Osteoblast (primary cell): ENCODE results near the gene NUP42. TPM values are rescaled to one million over a fixed set of nuclear protein-coding genes. Genes with fewer than 3 reads are reported as not detected.

Experiments used
- DNase-seq: peaks from one replicate; pipeline ENCODE4 v3.0.0; 2011; ENCODE audit warnings: low spot score, mixed read lengths; ENCODE audit not compliant: insufficient read length; ENCODE audit errors: missing footprints
- H2AFZ ChIP-seq: 2 replicates; pipeline ENCODE4 v1.6.0; 2011; ENCODE audit warnings: mild to moderate bottlenecking, low read length
- H3K27ac ChIP-seq: 2 replicates; pipeline ENCODE4 v1.5.1; 2011; ENCODE audit warnings: mild to moderate bottlenecking, low read depth, low read length, moderate library complexity
- H3K27me3 ChIP-seq: 2 replicates; pipeline ENCODE4 v1.6.0; 2012; ENCODE audit warnings: mild to moderate bottlenecking, control low read depth, inconsistent platforms, low read length, moderate library complexity; ENCODE audit not compliant: insufficient read depth
- H3K36me3 ChIP-seq: 2 replicates; pipeline ENCODE4 v1.5.1; 2011; ENCODE audit warnings: mild to moderate bottlenecking, low read length, control low read depth, moderate library complexity; ENCODE audit not compliant: insufficient read depth
- H3K4me1 ChIP-seq: 2 replicates; pipeline ENCODE4 v1.5.1; 2011; ENCODE audit warnings: mild to moderate bottlenecking, low read length, control low read depth, moderate library complexity; ENCODE audit not compliant: insufficient read depth
- H3K4me2 ChIP-seq: 2 replicates; pipeline ENCODE4 v1.6.0; 2011; ENCODE audit warnings: mild to moderate bottlenecking, low read length; ENCODE audit not compliant: insufficient read depth
- H3K4me3 ChIP-seq: fragments of 200-600 bp; sonication (generic); 3 replicates; pipeline ENCODE4 v1.5.1; 2012; ENCODE audit warnings: mild to moderate bottlenecking, low read length, inconsistent platforms; ENCODE audit not compliant: insufficient read depth
- H3K79me2 ChIP-seq: 2 replicates; pipeline ENCODE4 v1.6.0; 2012; ENCODE audit warnings: mild to moderate bottlenecking, low read length, control low read depth, inconsistent platforms; ENCODE audit not compliant: insufficient read depth
- H3K9me3 ChIP-seq: 2 replicates; pipeline ENCODE4 v1.5.1; 2011; ENCODE audit warnings: low read depth, low read length, control low read depth
- H4K20me1 ChIP-seq: 2 replicates; pipeline ENCODE4 v1.6.0; 2012; ENCODE audit warnings: mild to moderate bottlenecking, low read length, control low read depth; ENCODE audit not compliant: insufficient read depth
- CTCF ChIP-seq: IDR thresholded peaks from 2 replicates; pipeline ENCODE4 v1.5.1; 2011; ENCODE audit warnings: mild to moderate bottlenecking, low read depth, low read length, moderate library complexity; ENCODE audit errors: extremely low read depth
- total RNA-seq: library from RNA; depleted of rRNA; stranded (reverse); fragments of >200 nt; gene quantifications from 2 replicates; pipeline ENCODE4 v1.2.3, GENCODE V29; 2012

Gene NUP42
- total RNA-seq, 1 donor, result 22.4 TPM

- peaks cover 3% of the 10 kb centered on the region for H3K36me3 ChIP-seq
- no peak for DNase-seq
- TF ChIP-seq CTCF, result no peak
- no peaks in the 10 kb centered on the region for H4K20me1 ChIP-seq
- H3K4me3 ChIP-seq, result no peak overlapping the region
- H3K4me1 ChIP-seq, result no peaks in the 10 kb centered on the region
- H2AFZ ChIP-seq, result no peak overlapping the region
- H3K27me3 ChIP-seq, result no peaks in the 10 kb centered on the region
- H3K79me2 ChIP-seq, result no peaks in the 10 kb centered on the region
- no peak overlapping the region for H3K27ac ChIP-seq
- no peaks in the 10 kb centered on the region for H3K9me3 ChIP-seq
- H3K4me2 ChIP-seq, result no peak overlapping the region
These were observed 26.0 kb downstream of the NUP42 start for GRCh38 chr7:23207884-23208283.

GRCh38 chr7:23208316-23208715, 26.5 kb downstream of the NUP42 start:
- Histone ChIP-seq H3K4me3 (no peak overlapping the region), H4K20me1 (no peaks in the 10 kb centered on the region), H3K4me1 (no peaks in the 10 kb centered on the region), H3K27ac (no peak overlapping the region), H3K9me3 (no peaks in the 10 kb centered on the region), H3K27me3 (no peaks in the 10 kb centered on the region), H3K36me3 (no peaks in the 10 kb centered on the region), H3K79me2 (no peaks in the 10 kb centered on the region), H3K4me2 (no peak overlapping the region), H2AFZ (no peak overlapping the region)
- DNase-seq, result no peak
- no peak for TF ChIP-seq CTCF

DNA sequence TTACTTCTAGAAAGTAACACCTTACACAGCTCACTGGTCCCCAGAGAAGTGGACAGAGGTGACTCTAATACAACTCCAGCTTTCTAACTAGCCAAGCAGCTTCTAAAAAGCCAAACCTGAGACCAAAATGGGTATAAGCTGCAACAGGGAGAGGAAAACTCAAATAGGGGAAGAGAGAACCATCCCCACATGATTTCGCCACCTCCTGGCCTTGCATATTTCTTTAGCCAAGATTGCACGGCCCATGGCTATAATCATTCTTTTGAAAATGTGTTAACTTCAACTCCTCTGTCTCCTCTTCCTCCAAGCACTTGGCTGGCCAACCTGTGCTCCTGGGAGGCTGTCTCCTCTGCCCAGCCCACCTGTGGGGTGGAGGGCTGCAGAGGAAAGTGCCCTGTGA, 28.7 kb downstream of the NUP42 start:
- Histone ChIP-seq H3K9me3 (no peaks in the 10 kb centered on the region), H3K4me1 (no peaks in the 10 kb centered on the region), H3K4me2 (no peak overlapping the region), H3K27me3 (no peaks in the 10 kb centered on the region), H3K4me3 (no peak overlapping the region), H4K20me1 (no peaks in the 10 kb centered on the region), H2AFZ (no peak overlapping the region), H3K27ac (no peak overlapping the region), H3K36me3 (no peaks in the 10 kb centered on the region), H3K79me2 (no peaks in the 10 kb centered on the region)
- no peak for DNase-seq
- TF ChIP-seq CTCF, result no peak

GRCh38 chr7:23211589-23211988, 29.7 kb downstream of the NUP42 start:
- H3K4me1 ChIP-seq, result no peaks in the 10 kb centered on the region
- no peak for TF ChIP-seq CTCF
- H3K4me3 ChIP-seq, result no peak overlapping the region
- H3K36me3 ChIP-seq, result no peaks in the 10 kb centered on the region
- no peak overlapping the region for H2AFZ ChIP-seq
- no peaks in the 10 kb centered on the region for H3K27me3 ChIP-seq
- H3K4me2 ChIP-seq, result no peak overlapping the region
- no peak overlapping the region for H3K27ac ChIP-seq
- no peaks in the 10 kb centered on the region for H4K20me1 ChIP-seq
- no peak for DNase-seq
- H3K9me3 ChIP-seq, result no peaks in the 10 kb centered on the region
- no peaks in the 10 kb centered on the region for H3K79me2 ChIP-seq
